Measurements from ENCODE around the gene ING2. TPM values are rescaled to one million over a fixed set of nuclear protein-coding genes. Genes with fewer than 3 reads are reported as not detected.

The ING2 gene
- total RNA-seq, 1 experiment from 2014 or later = 15.8 TPM

DNA sequence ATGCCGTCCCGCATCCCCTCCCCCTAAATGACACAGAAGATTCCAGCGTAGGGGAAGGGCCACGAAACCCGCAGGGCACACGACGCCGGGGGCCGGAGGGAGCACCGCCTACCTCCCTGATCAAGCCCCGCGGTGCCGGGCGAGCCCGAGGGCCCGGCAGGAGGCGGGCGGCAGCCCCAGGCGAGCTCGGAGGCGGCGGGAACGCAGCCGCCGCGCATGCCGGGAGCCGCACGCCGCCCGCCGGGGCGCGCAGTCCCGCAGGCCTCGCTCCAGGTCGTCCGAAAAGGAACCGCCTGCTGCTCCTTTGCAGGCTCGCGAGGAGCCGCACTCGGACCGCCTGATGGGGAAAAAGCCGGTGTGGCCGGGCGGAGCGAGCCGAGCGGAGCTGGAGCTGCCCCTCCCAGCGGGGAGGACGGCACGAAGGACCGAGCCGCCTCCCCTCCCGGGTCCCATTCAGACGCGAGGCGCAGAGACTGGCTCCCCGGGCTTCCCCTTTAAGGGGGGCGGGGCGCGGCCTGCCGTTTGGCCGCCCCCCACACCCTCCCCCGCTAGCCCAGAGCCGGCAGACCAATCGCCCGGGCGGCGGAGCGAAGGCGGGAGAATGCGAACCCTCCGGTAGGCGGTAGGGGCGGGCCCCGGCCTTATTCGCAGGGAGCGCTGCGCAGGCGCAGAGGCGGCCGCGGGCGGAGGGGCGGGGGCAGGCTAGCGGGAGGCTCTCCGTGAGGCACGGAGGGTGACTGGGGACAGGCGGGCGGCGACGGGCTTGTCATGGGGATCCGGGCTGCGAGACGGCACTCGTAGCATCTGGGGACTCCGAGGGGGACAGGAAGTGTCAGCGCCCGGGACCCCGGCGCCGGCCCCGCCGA lies 561 bp upstream of the ING2 start:
- Histone ChIP-seq H3K9me3 (ENCODE audit: low read depth, low read length, poor library complexity, severe bottlenecking) (no peaks in the 10 kb centered on the region), H3K27ac (ENCODE audit: low read depth, low read length, poor library complexity, severe bottlenecking) (peak overlapping the region; percentile 94), H3K4me3 (ENCODE audit: low read depth, low read length, poor library complexity, severe bottlenecking) (peak overlapping the region; percentile 97), H3K36me3 (ENCODE audit: insufficient read depth, low read length, poor library complexity, severe bottlenecking) (no peaks in the 10 kb centered on the region), H3K4me1 (ENCODE audit: insufficient read depth, low read length, poor library complexity, severe bottlenecking) (peaks cover 6% of the 10 kb centered on the region), H3K27me3 (replicated peaks; ENCODE audit: insufficient read depth, low read depth, low read length, poor library complexity) (no peaks in the 10 kb centered on the region)
- BruUV-seq (replicated peaks) = no TSS peak
- POLR2A ChIA-PET (ENCODE audit: low non-redundant PET) = interaction anchor here (0.6 kb wide), 1 partner anchor 407 kb away, joined by 4 read pairs; no protein-coding TSS in a partner anchor
- TF ChIP-seq EZH2 (IDR thresholded peaks at IDR 0.05; ENCODE audit: borderline replicate concordance, low read depth, low read length, poor library complexity, severe bottlenecking) = no peak
- TF ChIP-seq, protein P1, sequence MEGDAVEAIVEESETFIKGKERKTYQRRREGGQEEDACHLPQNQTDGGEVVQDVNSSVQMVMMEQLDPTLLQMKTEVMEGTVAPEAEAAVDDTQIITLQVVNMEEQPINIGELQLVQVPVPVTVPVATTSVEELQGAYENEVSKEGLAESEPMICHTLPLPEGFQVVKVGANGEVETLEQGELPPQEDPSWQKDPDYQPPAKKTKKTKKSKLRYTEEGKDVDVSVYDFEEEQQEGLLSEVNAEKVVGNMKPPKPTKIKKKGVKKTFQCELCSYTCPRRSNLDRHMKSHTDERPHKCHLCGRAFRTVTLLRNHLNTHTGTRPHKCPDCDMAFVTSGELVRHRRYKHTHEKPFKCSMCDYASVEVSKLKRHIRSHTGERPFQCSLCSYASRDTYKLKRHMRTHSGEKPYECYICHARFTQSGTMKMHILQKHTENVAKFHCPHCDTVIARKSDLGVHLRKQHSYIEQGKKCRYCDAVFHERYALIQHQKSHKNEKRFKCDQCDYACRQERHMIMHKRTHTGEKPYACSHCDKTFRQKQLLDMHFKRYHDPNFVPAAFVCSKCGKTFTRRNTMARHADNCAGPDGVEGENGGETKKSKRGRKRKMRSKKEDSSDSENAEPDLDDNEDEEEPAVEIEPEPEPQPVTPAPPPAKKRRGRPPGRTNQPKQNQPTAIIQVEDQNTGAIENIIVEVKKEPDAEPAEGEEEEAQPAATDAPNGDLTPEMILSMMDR (conservative IDR thresholded peaks at IDR 0.05; ENCODE audit: low read depth, low read length) = no peak
- DNase-seq (ENCODE audit: low spot score) = peak; percentile 99
- intact Hi-C loops (cut with micrococcal nuclease; ENCODE audit: unreplicated experiment) = no loop called here
- CTCF ChIA-PET = no interaction called here

DNA sequence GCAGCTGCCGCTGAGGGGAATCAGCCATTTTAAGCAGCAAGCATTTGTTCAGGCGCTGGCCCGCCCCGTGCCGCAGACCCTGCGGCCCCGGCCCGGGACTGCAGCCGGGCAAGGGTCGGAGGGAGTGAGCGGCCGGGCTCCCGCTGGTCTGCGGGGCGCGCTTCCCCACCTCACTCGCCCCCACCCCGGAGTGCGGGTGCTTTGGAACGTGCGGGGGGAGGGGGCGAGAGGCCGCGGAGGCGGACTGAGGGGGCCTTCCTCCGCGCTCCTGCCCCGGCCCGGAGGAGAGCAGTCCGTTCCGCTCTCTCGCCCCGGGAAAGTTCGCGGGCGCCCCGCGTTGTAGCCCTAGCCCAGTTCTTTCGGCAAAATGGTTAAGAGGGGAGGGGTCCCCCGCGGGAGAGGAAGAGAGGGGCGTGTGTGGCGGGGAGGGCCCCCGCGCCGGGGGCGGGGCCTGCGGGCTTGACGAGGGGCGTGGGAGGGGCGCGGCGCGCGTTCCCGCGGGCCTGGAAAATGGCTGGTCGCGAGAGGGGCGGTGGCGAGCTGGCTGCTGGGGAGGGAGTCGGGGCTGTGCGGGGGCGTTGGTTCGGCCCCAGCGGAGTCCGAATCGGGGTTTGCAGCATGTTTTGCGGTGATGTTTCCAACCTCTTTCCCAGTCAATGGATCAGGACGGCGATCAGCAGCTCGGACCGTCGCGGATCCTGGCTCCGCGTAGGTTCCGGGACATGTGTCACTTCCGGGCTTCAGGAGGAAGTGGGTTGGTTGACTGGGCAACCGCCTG lies 942 bp downstream of the ING2 start:
- BruUV-seq (replicated peaks) = no TSS peak
- no peak for TF ChIP-seq EZH2 (IDR thresholded peaks at IDR 0.05; ENCODE audit: borderline replicate concordance, low read depth, low read length, poor library complexity, severe bottlenecking)
- TF ChIP-seq, protein P1 (conservative IDR thresholded peaks at IDR 0.05; ENCODE audit: low read depth, low read length) = no peak
- peaks cover 8% of the 10 kb centered on the region for H3K36me3 ChIP-seq (ENCODE audit: insufficient read depth, low read length, poor library complexity, severe bottlenecking)
- no peaks in the 10 kb centered on the region for H3K9me3 ChIP-seq (ENCODE audit: low read depth, low read length, poor library complexity, severe bottlenecking)
- CTCF ChIA-PET = no interaction called here
- DNase-seq (ENCODE audit: low spot score) = peak; percentile 91
- POLR2A ChIA-PET (ENCODE audit: low non-redundant PET) = no interaction called here
- H3K4me1 ChIP-seq (ENCODE audit: insufficient read depth, low read length, poor library complexity, severe bottlenecking) = peaks cover 6% of the 10 kb centered on the region
- H3K4me3 ChIP-seq (ENCODE audit: low read depth, low read length, poor library complexity, severe bottlenecking) = peak overlapping the region; percentile 97
- peak overlapping the region; percentile 94 for H3K27ac ChIP-seq (ENCODE audit: low read depth, low read length, poor library complexity, severe bottlenecking)
- H3K27me3 ChIP-seq (replicated peaks; ENCODE audit: insufficient read depth, low read depth, low read length, poor library complexity) = no peaks in the 10 kb centered on the region
- intact Hi-C loops (cut with micrococcal nuclease; ENCODE audit: unreplicated experiment) = loop anchor here (1.0 kb wide), 1 partner anchor 154 kb away; the partner anchor contains the start of genes RWDD4 and TRAPPC11

DNA sequence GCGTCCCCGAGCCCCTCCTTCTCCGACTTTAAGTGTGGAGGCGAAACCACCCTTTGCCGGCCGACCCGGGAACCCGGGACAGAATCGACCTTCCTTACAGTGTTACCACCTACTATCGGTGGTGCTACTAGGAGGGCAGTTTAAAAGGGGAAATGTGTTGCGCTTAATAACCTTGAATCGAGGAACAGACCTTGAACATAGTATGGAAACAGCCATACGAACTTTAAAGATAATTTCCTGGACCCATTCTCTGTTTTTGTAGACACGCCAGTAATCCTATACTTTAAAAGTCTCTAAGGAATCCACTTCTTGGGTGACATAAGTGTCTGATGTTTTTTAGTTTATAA lies 1.5 kb downstream of the ING2 start:
- peak overlapping the region; percentile 97 for H3K4me3 ChIP-seq (ENCODE audit: low read depth, low read length, poor library complexity, severe bottlenecking)
- no peak for TF ChIP-seq EZH2 (IDR thresholded peaks at IDR 0.05; ENCODE audit: borderline replicate concordance, low read depth, low read length, poor library complexity, severe bottlenecking)
- TF ChIP-seq, protein P1 (conservative IDR thresholded peaks at IDR 0.05; ENCODE audit: low read depth, low read length) = no peak
- peaks cover 6% of the 10 kb centered on the region for H3K4me1 ChIP-seq (ENCODE audit: insufficient read depth, low read length, poor library complexity, severe bottlenecking)
- CTCF ChIA-PET = no interaction called here
- no peaks in the 10 kb centered on the region for H3K9me3 ChIP-seq (ENCODE audit: low read depth, low read length, poor library complexity, severe bottlenecking)
- intact Hi-C loops (cut with micrococcal nuclease; ENCODE audit: unreplicated experiment) = no loop called here
- no peak for DNase-seq (ENCODE audit: low spot score)
- H3K27ac ChIP-seq (ENCODE audit: low read depth, low read length, poor library complexity, severe bottlenecking) = peak overlapping the region; percentile 94
- H3K27me3 ChIP-seq (replicated peaks; ENCODE audit: insufficient read depth, low read depth, low read length, poor library complexity) = no peaks in the 10 kb centered on the region
- peaks cover 13% of the 10 kb centered on the region for H3K36me3 ChIP-seq (ENCODE audit: insufficient read depth, low read length, poor library complexity, severe bottlenecking)
- POLR2A ChIA-PET (ENCODE audit: low non-redundant PET) = no interaction called here
- BruUV-seq (replicated peaks) = TSS peak; percentile 50
